HepG2 (cell line): ENCODE measurements around the gene SLAMF9. TPM values are rescaled to one million over a fixed set of nuclear protein-coding genes. Genes with fewer than 3 reads are reported as not detected.

Source experiments
- ARNTL ChIP-seq: sonication (generic); formaldehyde crosslinking; IDR thresholded peaks from 2 replicates; pipeline ENCODE4 v1.4.0; 2020; ENCODE audit warnings: mild to moderate bottlenecking, missing genetic modification reagents
- ESRRA ChIP-seq: sonication (generic); formaldehyde crosslinking; IDR thresholded peaks from 2 replicates; pipeline ENCODE4 v1.5.1; 2020; ENCODE audit warnings: mild to moderate bottlenecking, low read depth, missing genetic modification reagents
- FOXK2 ChIP-seq: fragments of 450-650 bp; IDR thresholded peaks from 2 replicates; pipeline ENCODE4 v1.6.1; 2016
- IRX3 ChIP-seq: sonication (generic); formaldehyde crosslinking; IDR thresholded peaks from 2 replicates; pipeline ENCODE4 v1.8.1; 2023; ENCODE audit warnings: mild to moderate bottlenecking, low read depth, missing genetic modification reagents, borderline replicate concordance
- KLF12 ChIP-seq: sonication (generic); formaldehyde crosslinking; IDR thresholded peaks from 2 replicates; pipeline ENCODE4 v1.4.0; 2020; ENCODE audit warnings: missing genetic modification reagents, borderline replicate concordance
- PAF1 ChIP-seq: IDR thresholded peaks from 2 replicates; pipeline ENCODE4 v1.6.1; 2016; ENCODE audit warnings: missing genetic modification reagents, missing compliant biosample characterization
- PAWR ChIP-seq: sonication (generic); formaldehyde crosslinking; IDR thresholded peaks from 2 replicates; pipeline ENCODE4 v1.4.0; 2020; ENCODE audit warnings: missing genetic modification reagents, mild to moderate bottlenecking, borderline replicate concordance
- TCF7 ChIP-seq: sonication (generic); IDR thresholded peaks from 2 replicates; pipeline ENCODE4 v1.6.1; 2016; ENCODE audit warnings: antibody characterized with exemption, low read depth
- ZNF296 ChIP-seq: sonication (generic); formaldehyde crosslinking; conservative IDR thresholded peaks from 2 replicates; pipeline ENCODE4 v1.5.0; 2020; ENCODE audit warnings: mild to moderate bottlenecking, missing genetic modification reagents
- ZNF558 ChIP-seq: sonication (generic); formaldehyde crosslinking; IDR thresholded peaks from 2 replicates; pipeline ENCODE4 v1.9.0; 2022; ENCODE audit warnings: mild to moderate bottlenecking, missing genetic modification reagents, borderline replicate concordance
- ZNF598 ChIP-seq: sonication (generic); formaldehyde crosslinking; IDR thresholded peaks from 2 replicates; pipeline ENCODE4 v1.5.1; 2020; ENCODE audit warnings: mild to moderate bottlenecking, missing genetic modification reagents, borderline replicate concordance
- ZNF605 ChIP-seq: sonication (generic); formaldehyde crosslinking; IDR thresholded peaks from 2 replicates; pipeline ENCODE4 v1.8.0; 2022; ENCODE audit warnings: mild to moderate bottlenecking, missing genetic modification reagents
- polyA plus RNA-seq, 8 experiments: library from polyadenylated mRNA; depleted of rRNA in 3 of 8; stranded (reverse) in 7 of 8; unstranded in 1 of 8; fragments of >200 nt; fragmentation: Illumina TruSeq in 4 of 8; extraction: Trizol in 4 of 8; gene quantifications; 2 replicates each; pipeline versions ENCODE4 v1.2.1 to v1.2.3, GENCODE V29; 2011 to 2016; ENCODE audit warnings: low read depth in 4 of 8, missing spikeins in 1 of 8, mixed read lengths in 1 of 8; ENCODE audit not compliant: insufficient read depth in 1 of 8
- total RNA-seq, 5 experiments: library from RNA; depleted of rRNA; stranded (reverse); fragments of >200 nt; fragmentation: Illumina TruSeq; extraction: Trizol; gene quantifications; 2 replicates each; pipeline ENCODE4 v1.2.3, GENCODE V29; 2016; ENCODE audit warnings: low read depth in 1 of 5
- TF ChIP-seq, protein P1 (sequence below): sonication (generic); formaldehyde crosslinking; IDR thresholded peaks from 2 replicates; pipeline ENCODE4 v1.5.0; 2020; ENCODE audit warnings: missing genetic modification reagents
- TF ChIP-seq, protein P2 (sequence below): sonication (generic); formaldehyde crosslinking; IDR thresholded peaks from 2 replicates; pipeline ENCODE4 v1.5.1; 2020; ENCODE audit warnings: mild to moderate bottlenecking, missing genetic modification reagents
- TF ChIP-seq, protein P3 (sequence below): sonication (generic); formaldehyde crosslinking; IDR thresholded peaks from 2 replicates; pipeline ENCODE4 v1.4.0; 2020; ENCODE audit warnings: missing genetic modification reagents, borderline replicate concordance
- TF ChIP-seq, protein P4 (sequence below): sonication (generic); formaldehyde crosslinking; IDR thresholded peaks from 2 replicates; pipeline ENCODE4 v1.9.0; 2021; ENCODE audit warnings: mild to moderate bottlenecking, missing genetic modification reagents
- TF ChIP-seq, protein P5 (sequence below): sonication (generic); formaldehyde crosslinking; IDR thresholded peaks from 2 replicates; pipeline ENCODE4 v1.4.0; 2020; ENCODE audit warnings: missing genetic modification reagents

The SLAMF9 gene
- total and polyA plus RNA-seq, 2 of the 13 experiments (the other 11 are each of a cell fraction or from before 2014, with no cell fraction given): 0.82 TPM; not detected in 1

DNA sequence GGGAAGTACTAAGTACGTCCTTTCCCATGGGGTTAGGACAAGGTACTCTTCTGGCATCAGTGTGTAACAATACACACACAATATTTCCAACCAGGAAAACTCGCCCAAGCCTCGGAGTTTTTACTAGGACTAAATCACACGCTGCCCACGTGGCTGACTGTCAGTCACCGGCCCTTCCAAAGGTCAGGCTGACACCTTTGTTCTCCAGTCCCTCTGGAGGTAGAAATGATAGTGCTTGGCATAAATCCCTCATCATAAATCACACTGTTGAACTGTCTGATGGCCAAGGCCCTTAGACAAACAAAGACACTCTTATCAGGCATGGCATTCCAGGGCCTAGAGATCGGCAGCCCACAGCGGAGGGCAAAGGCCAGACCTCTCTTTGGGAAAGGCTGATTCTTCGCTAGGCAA lies 16.9 kb upstream of the SLAMF9 start (continued):
- TF ChIP-seq, protein P1, sequence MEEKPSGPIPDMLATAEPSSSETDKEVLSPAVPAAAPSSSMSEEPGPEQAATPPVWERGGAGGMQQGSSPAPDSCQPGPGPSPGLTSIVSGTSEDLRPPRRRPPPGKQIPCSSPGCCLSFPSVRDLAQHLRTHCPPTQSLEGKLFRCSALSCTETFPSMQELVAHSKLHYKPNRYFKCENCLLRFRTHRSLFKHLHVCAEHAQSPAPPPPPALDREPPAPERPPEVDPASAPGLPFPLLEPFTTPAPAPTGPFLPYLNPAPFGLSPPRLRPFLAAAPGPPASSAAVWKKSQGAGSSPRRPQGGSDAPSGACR (CRISPR knock-in tag): no peak
- TF ChIP-seq ARNTL (CRISPR knock-in tag): no peak
- TF ChIP-seq, protein P2, sequence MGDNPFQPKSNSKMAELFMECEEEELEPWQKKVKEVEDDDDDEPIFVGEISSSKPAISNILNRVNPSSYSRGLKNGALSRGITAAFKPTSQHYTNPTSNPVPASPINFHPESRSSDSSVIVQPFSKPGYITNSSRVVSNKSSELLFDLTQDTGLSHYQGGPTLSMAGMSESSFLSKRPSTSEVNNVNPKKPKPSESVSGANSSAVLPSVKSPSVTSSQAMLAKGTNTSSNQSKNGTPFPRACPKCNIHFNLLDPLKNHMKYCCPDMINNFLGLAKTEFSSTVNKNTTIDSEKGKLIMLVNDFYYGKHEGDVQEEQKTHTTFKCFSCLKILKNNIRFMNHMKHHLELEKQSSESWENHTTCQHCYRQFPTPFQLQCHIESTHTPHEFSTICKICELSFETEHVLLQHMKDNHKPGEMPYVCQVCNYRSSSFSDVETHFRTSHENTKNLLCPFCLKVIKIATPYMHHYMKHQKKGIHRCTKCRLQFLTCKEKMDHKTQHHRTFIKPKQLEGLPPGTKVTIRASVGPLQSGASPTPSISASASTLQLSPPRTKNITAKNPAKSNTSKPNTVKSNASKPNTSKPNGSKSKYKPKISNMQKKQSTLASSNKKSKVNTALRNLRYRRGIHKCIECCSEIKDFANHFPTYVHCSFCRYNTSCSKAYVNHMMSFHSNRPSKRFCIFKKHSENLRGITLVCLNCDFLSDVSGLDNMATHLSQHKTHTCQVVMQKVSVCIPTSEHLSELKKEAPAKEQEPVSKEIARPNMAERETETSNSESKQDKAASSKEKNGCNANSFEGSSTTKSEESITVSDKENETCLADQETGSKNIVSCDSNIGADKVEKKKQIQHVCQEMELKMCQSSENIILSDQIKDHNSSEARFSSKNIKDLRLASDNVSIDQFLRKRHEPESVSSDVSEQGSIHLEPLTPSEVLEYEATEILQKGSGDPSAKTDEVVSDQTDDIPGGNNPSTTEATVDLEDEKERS (CRISPR knock-in tag): no peak
- no peak for TF ChIP-seq KLF12 (CRISPR knock-in tag)
- peak; percentile 69 for TF ChIP-seq TCF7
- no peak for TF ChIP-seq ZNF296 (CRISPR knock-in tag)
- TF ChIP-seq, protein P3, sequence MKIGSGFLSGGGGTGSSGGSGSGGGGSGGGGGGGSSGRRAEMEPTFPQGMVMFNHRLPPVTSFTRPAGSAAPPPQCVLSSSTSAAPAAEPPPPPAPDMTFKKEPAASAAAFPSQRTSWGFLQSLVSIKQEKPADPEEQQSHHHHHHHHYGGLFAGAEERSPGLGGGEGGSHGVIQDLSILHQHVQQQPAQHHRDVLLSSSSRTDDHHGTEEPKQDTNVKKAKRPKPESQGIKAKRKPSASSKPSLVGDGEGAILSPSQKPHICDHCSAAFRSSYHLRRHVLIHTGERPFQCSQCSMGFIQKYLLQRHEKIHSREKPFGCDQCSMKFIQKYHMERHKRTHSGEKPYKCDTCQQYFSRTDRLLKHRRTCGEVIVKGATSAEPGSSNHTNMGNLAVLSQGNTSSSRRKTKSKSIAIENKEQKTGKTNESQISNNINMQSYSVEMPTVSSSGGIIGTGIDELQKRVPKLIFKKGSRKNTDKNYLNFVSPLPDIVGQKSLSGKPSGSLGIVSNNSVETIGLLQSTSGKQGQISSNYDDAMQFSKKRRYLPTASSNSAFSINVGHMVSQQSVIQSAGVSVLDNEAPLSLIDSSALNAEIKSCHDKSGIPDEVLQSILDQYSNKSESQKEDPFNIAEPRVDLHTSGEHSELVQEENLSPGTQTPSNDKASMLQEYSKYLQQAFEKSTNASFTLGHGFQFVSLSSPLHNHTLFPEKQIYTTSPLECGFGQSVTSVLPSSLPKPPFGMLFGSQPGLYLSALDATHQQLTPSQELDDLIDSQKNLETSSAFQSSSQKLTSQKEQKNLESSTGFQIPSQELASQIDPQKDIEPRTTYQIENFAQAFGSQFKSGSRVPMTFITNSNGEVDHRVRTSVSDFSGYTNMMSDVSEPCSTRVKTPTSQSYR (CRISPR knock-in tag): peak; percentile 14; the same call in 1 of the 2 replicates
- no peak for TF ChIP-seq ZNF605 (CRISPR knock-in tag)
- no peak for TF ChIP-seq PAWR (CRISPR knock-in tag)
- TF ChIP-seq, protein P4, sequence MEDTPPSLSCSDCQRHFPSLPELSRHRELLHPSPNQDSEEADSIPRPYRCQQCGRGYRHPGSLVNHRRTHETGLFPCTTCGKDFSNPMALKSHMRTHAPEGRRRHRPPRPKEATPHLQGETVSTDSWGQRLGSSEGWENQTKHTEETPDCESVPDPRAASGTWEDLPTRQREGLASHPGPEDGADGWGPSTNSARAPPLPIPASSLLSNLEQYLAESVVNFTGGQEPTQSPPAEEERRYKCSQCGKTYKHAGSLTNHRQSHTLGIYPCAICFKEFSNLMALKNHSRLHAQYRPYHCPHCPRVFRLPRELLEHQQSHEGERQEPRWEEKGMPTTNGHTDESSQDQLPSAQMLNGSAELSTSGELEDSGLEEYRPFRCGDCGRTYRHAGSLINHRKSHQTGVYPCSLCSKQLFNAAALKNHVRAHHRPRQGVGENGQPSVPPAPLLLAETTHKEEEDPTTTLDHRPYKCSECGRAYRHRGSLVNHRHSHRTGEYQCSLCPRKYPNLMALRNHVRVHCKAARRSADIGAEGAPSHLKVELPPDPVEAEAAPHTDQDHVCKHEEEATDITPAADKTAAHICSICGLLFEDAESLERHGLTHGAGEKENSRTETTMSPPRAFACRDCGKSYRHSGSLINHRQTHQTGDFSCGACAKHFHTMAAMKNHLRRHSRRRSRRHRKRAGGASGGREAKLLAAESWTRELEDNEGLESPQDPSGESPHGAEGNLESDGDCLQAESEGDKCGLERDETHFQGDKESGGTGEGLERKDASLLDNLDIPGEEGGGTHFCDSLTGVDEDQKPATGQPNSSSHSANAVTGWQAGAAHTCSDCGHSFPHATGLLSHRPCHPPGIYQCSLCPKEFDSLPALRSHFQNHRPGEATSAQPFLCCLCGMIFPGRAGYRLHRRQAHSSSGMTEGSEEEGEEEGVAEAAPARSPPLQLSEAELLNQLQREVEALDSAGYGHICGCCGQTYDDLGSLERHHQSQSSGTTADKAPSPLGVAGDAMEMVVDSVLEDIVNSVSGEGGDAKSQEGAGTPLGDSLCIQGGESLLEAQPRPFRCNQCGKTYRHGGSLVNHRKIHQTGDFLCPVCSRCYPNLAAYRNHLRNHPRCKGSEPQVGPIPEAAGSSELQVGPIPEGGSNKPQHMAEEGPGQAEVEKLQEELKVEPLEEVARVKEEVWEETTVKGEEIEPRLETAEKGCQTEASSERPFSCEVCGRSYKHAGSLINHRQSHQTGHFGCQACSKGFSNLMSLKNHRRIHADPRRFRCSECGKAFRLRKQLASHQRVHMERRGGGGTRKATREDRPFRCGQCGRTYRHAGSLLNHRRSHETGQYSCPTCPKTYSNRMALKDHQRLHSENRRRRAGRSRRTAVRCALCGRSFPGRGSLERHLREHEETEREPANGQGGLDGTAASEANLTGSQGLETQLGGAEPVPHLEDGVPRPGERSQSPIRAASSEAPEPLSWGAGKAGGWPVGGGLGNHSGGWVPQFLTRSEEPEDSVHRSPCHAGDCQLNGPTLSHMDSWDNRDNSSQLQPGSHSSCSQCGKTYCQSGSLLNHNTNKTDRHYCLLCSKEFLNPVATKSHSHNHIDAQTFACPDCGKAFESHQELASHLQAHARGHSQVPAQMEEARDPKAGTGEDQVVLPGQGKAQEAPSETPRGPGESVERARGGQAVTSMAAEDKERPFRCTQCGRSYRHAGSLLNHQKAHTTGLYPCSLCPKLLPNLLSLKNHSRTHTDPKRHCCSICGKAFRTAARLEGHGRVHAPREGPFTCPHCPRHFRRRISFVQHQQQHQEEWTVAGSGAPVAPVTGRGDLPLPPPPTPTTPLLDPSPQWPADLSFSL (CRISPR knock-in tag): 0 out of 2 replicates have a peak, but pooled peaks have one; percentile 55
- no peak for TF ChIP-seq PAF1 (CRISPR knock-in tag)
- TF ChIP-seq, protein P5, sequence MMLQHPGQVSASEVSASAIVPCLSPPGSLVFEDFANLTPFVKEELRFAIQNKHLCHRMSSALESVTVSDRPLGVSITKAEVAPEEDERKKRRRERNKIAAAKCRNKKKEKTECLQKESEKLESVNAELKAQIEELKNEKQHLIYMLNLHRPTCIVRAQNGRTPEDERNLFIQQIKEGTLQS (CRISPR knock-in tag): no peak
- no peak for TF ChIP-seq ESRRA (CRISPR knock-in tag)
- no peak for TF ChIP-seq ZNF598
- no peak for TF ChIP-seq IRX3 (CRISPR knock-in tag)
- TF ChIP-seq FOXK2: no peak
- no peak; the same call in 1 of the 2 replicates for TF ChIP-seq ZNF558 (CRISPR knock-in tag)
